Panc1 (cell line): ENCODE measurements around the gene RPS6KA1. TPM values are rescaled to one million over a fixed set of nuclear protein-coding genes. Genes with fewer than 3 reads are reported as not detected.

ENCODE experiments used
- ATAC-seq: fragments of 200-7000 bp; cut with Tn5 transposase; 2 replicates; pipeline ENCODE4 v1.9.1; 2020; ENCODE audit warnings: mild to moderate bottlenecking, moderate library complexity
- BruUV-seq: library from RNA; stranded (reverse); fragments of 400-500 nt; replicated peaks from 2 replicates; lab custom pipeline; 2021; lab: Mats Ljungman, UMichigan
- CTCF ChIA-PET: fragments of 300-600 bp; sonication (Branson Sonifier 250); formaldehyde crosslinking; loops from one replicate; lab custom pipeline; 2022; ENCODE audit warnings: antibody characterized with exemption; lab: Charles Lee
- POLR2A ChIA-PET: fragments of 300-600 bp; sonication (Branson Sonifier 250); formaldehyde crosslinking; loops from one replicate; lab custom pipeline; 2022; ENCODE audit warnings: antibody characterized with exemption; lab: Charles Lee
- DNase-seq: peaks from one replicate; pipeline ENCODE4 v3.0.0-alpha.2; 2010; ENCODE audit warnings: low read depth, low spot score
- H3K27ac ChIP-seq: 2 replicates; pipeline ENCODE4 v1.5.1; 2011; ENCODE audit warnings: mild to moderate bottlenecking, low read length, inconsistent platforms
- H3K27me3 ChIP-seq: fragments of 200-500 bp; sonication (Bioruptor generic); 2 replicates; pipeline ENCODE4 v1.6.0; 2014; ENCODE audit warnings: low read length, inconsistent platforms; ENCODE audit not compliant: control insufficient read depth, insufficient read depth
- H3K36me3 ChIP-seq: fragments of 200-500 bp; sonication (Bioruptor generic); 2 replicates; pipeline ENCODE4 v1.5.1; 2014; ENCODE audit warnings: inconsistent platforms, mild to moderate bottlenecking, low read length, moderate library complexity; ENCODE audit not compliant: control insufficient read depth, insufficient read depth
- H3K4me1 ChIP-seq: 2 replicates; pipeline ENCODE4 v1.5.1; 2011; ENCODE audit warnings: inconsistent platforms, mild to moderate bottlenecking, low read length, moderate library complexity; ENCODE audit not compliant: control insufficient read depth, insufficient read depth
- H3K4me3 ChIP-seq, 2 experiments: 2 replicates each; pipeline ENCODE4 v1.5.1; 2011 to 2012; ENCODE audit warnings: low read depth in 2 of 2, low read length in 2 of 2, mild to moderate bottlenecking in 2 of 2, inconsistent platforms in 1 of 2, moderate library complexity in 1 of 2
- H3K9me3 ChIP-seq: fragments of 200-500 bp; sonication (Bioruptor generic); 2 replicates; pipeline ENCODE4 v1.5.1; 2014; ENCODE audit warnings: low read depth, mild to moderate bottlenecking, inconsistent platforms, low read length, moderate library complexity; ENCODE audit not compliant: control insufficient read depth, insufficient read depth
- CTCF ChIP-seq: fragments of 450-650 bp; IDR thresholded peaks from 2 replicates; pipeline ENCODE4 v1.5.1; 2017; ENCODE audit warnings: mild to moderate bottlenecking
- POLR2AphosphoS5 ChIP-seq: IDR thresholded peaks from 2 replicates; pipeline ENCODE4 v1.6.1; 2012; ENCODE audit warnings: mild to moderate bottlenecking, low read depth, low read length, moderate library complexity
- REST ChIP-seq, 2 experiments: IDR thresholded peaks; 2 replicates each; pipeline ENCODE4 v1.6.1; 2011 to 2012; ENCODE audit warnings: low read depth in 2 of 2, control low read depth in 1 of 2, low read length in 1 of 2, mild to moderate bottlenecking in 1 of 2, moderate library complexity in 1 of 2; ENCODE audit not compliant: insufficient read depth in 1 of 2
- SIN3A ChIP-seq: IDR thresholded peaks from 2 replicates; pipeline ENCODE4 v1.6.1; 2012; ENCODE audit warnings: low read depth, mild to moderate bottlenecking, low read length, moderate library complexity, borderline replicate concordance; ENCODE audit not compliant: insufficient read depth
- TCF7L2 ChIP-seq: IDR thresholded peaks from 2 replicates; pipeline ENCODE4 v1.6.1; 2011; ENCODE audit warnings: mild to moderate bottlenecking, low read depth, low read length, inconsistent platforms
- in situ Hi-C: cut with HindIII; loops from 2 replicates; pipeline ENCODE4 v1.10.0; 2016; ENCODE audit warnings: low sequenced_read_pairs, low pct_unique_long_range_greater_than_20kb
- intact Hi-C: fragments of 100-400 bp; cut with micrococcal nuclease; formaldehyde crosslinking; loops from one replicate; pipeline ENCODE4 v1.10.0; 2022; ENCODE audit not compliant: unreplicated experiment
- total RNA-seq: library from RNA; stranded (reverse); gene quantifications from one replicate; pipeline ENCODE4 v1.2.1, GENCODE V29; 2021; ENCODE audit not compliant: unreplicated experiment

The RPS6KA1 gene
- total RNA-seq, 1 experiment from 2014 or later = 44.0 TPM

DNA sequence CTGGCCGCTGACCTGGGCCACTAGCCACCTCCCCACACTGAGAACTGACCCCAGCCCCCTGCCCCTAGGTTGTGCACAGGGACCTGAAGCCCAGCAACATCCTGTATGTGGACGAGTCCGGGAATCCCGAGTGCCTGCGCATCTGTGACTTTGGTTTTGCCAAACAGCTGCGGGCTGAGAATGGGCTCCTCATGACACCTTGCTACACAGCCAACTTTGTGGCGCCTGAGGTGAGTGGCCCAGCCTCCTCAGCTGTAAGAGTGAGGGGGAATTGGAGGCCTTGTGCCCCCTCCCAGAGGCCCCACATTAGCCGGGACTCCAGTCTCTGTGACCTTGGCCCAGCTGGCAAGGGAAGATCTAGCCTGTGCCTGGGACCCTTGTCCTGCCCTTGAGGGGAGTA, 41.8 kb downstream of the RPS6KA1 start:
- ChIA-PET POLR2A (interaction anchor here (0.6 kb wide), 1 partner anchor 321 kb away, joined by 8 read pairs; no protein-coding TSS in a partner anchor), CTCF (no interaction called here)
- intact Hi-C loops (no loop called here), in situ Hi-C loops (no loop called here)
- Histone ChIP-seq H3K4me3 (no peak overlapping the region), H3K36me3 (no peaks in the 10 kb centered on the region), H3K27me3 (no peaks in the 10 kb centered on the region), H3K27ac (no peak overlapping the region), H3K4me1 (no peaks in the 10 kb centered on the region), H3K9me3 (no peaks in the 10 kb centered on the region)
- BruUV-seq = no TSS peak
- no peak for DNase-seq
- ATAC-seq = no peak
- TF ChIP-seq CTCF (no peak), SIN3A (no peak), TCF7L2 (no peak), REST (IDR thresholded peaks at IDR 0.05; ENCODE audit: insufficient read depth in 1 of 2, low read depth in 2 of 2, low read length in 1 of 2) (no peak), POLR2AphosphoS5 (no peak)

- DNase-seq = no peak
- intact Hi-C loops = no loop called here
- ATAC-seq = no peak
- POLR2A ChIA-PET = no interaction called here
- TF ChIP-seq REST (IDR thresholded peaks at IDR 0.05; ENCODE audit: insufficient read depth in 1 of 2, low read depth in 2 of 2, low read length in 1 of 2) = no peak
- Histone ChIP-seq H3K27ac (no peak overlapping the region), H3K4me1 (no peaks in the 10 kb centered on the region), H3K27me3 (no peaks in the 10 kb centered on the region), H3K36me3 (no peaks in the 10 kb centered on the region), H3K4me3 (no peak overlapping the region), H3K9me3 (no peaks in the 10 kb centered on the region)
- in situ Hi-C loops = no loop called here
- no TSS peak for BruUV-seq
- CTCF ChIA-PET = no interaction called here
Measured at GRCh38 chr1:26574018-26574417, 44.5 kb downstream of the RPS6KA1 start.
